Pulmonary artery endothelial cell (primary cell): Measurements from ENCODE around the gene DHRSX. TPM values are rescaled to one million over a fixed set of nuclear protein-coding genes. Genes with fewer than 3 reads are reported as not detected.
"Not testable (repeated sequence)": the region's sequence is repeated elsewhere in the genome, so short reads cannot be mapped to it uniquely, and the experiment has no call there.

Source experiments
- DNase-seq: peaks from one replicate; pipeline ENCODE4 v3.0.0-alpha.2; 2011; ENCODE audit warnings: low read depth, low spot score
- total RNA-seq: library from RNA; depleted of rRNA; stranded (reverse); fragments of >200 nt; gene quantifications from 2 replicates; pipeline ENCODE4 v1.2.3, GENCODE V29; 2014

DHRSX gene
- total RNA-seq, 1 donor from 2014 or later, result 23.7 TPM

DNA sequence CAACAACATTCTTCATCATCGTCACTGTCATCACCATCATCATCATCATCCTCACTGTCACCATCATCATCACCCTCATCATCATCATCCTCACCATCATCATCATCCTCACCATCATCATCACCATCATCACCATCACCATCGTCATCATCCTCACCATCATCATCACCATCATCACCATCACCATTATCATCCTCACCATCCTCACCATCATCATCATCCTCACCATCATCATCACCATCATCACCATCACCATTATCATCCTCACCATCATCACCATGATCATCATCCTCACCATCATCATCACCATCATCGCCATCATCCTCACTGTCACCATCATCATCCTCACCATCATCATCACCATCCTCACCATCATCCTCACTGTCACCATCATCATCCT, 18.9 kb upstream of the DHRSX start:
- not testable (repeated sequence) for DNase-seq

DNA sequence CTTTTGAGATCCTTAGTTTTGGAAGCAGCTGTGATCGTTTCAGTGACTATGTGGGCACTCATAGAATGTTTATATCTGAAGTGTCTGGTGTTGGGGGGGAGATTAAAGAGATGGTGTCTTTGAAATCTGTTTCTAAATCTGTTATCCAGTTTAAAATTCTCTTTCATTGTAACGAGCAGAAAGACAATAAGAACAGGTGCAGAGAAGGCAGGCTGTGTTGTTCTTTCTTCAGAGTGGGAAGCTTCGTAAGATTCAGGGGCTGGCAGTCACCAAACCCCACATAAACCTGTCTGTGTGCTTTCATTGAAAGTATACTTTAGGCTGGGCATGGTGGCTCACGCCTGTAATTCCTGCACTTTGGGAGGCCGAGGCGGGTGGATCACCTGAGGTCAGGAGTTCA, 16.3 kb upstream of the DHRSX start:
- no peak for DNase-seq

DNA sequence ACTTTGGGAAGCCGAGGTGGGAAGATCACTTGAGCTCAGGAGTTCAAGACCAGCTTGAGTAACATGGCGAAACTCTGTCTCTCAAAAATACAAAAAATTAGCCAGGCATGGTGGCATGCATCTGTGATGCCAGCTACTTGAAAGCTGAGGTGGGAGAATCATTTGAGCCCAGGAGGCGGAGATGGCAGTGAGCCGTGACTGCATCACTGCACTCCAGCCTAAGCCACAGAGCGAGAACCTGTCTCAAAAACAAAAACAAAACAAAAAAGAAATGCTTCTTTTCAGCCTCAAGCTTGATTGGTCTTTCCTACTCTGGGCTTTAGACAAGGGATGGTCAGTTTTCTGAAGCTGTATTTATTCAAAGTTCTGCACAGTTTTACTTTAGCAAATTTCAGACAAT, 15.8 kb upstream of the DHRSX start:
- DNase-seq, result no peak

DNA sequence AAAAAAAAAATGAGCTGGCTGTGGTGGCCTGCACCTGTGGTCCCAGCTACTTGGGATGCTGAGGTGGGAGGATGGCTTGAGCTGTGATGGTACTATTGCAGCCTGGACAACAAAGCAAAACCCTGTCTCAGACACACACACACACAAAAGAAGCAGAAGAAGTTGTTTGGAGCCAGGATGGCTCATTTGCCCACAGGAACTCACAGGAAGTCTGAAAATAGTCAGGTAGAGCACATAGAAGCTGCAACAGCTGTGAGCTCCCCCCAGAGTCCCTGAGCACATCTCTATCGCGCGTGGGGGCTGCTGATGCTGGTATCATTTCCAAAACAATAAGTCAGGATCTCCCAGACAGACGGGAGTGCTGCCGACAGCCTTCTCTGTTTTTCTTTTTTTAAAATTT, 13.4 kb upstream of the DHRSX start:
- no peak for DNase-seq

DNA sequence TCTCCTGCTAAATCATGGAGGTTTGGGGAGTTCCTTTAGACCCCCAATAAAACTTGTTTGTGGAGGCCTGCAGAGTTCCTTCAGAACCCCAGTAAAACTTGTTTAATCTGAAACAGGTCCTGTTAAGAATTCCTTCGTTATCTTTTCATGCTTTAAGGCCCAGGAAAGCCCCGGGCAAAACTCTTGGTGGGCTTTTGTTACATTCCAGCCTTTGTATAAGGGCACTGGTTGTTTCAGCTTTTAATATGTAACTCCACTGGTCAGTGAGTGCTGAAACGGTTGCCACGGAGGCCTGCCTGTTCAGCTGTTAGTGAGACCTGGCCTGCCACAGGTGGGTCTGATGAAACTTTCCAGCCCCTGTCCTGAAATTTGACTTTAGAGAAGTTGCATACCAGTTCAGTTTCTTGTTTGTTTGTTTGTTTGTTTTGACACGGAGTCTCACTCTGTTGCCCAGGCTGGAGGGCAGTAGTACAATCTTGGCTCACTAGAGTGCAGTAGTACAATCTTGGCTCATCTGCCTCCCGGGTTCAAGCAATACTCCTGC, 12.4 kb upstream of the DHRSX start:
- no peak for DNase-seq

DNA sequence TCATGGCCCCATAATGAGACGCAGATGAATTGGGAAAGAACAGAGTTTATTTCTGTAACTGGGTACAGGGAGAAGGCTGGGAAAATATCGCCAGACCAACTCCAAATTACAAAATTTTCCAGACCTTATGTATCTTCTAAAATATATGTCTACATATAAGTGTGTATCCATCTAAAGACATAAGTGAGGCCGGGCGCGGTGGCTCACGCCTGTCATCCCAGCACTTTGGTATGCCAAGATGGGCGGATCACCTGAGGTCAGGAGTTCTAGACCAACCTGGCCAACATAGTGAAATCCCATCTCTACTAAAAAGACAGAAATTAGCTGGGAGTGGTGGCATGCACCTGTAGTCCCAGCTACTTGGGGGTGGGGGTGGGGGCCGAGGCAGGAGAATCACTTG, 11.7 kb upstream of the DHRSX start:
- no peak for DNase-seq

DNA sequence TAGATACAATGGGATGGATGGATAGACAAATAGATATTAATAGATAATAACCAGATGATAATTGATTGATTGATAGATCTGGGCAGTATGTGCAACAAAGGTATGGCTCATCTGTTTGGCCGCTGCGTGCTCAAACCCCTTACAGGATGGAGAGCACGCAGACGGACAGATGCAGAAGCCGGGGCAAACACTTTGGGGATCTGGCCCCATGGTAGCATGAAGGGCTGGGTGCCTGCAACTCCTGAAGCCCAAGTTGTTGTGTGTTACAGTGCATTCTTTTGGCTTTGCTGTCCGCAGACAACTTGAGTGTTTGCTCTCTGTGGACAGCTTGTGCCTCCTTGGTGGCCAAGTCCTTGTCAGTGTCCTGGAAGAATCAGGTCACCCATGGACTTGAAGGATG, 10.6 kb upstream of the DHRSX start:
- DNase-seq, result no peak

DNA sequence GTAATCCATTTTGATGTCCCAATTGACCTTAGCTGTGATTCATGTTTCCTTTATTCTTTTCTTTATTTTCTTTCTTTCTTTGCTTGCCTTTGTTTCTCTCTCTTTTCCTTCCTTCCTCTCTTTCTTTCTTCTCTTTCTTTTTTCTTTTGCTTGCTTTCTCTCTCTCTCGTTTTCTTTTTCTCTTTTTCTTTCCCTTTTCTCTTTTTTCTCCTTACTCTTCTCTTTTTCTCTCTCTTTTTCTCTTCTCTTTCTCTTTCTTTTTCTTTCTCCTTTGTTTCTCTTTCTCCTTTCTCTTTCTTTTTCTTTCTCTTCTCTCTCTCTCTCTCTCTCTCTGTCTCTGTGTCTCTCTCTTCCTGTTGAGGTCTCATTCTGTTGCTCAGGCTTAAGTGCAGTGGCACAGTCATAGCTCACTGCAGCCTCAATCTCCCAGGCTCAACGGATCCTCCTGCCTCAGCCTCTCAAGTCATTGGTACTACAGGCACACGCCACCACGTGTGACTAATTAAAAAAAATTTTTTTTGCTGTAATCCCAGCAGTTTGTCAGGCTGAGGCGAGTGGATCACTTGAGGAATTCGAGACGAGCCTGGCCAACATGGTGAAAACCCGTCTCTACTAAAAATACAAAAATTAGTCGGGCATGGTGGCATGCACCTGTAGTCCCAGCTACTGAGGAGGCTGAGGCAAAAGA, 8.0 kb upstream of the DHRSX start:
- DNase-seq, result no peak

DNA sequence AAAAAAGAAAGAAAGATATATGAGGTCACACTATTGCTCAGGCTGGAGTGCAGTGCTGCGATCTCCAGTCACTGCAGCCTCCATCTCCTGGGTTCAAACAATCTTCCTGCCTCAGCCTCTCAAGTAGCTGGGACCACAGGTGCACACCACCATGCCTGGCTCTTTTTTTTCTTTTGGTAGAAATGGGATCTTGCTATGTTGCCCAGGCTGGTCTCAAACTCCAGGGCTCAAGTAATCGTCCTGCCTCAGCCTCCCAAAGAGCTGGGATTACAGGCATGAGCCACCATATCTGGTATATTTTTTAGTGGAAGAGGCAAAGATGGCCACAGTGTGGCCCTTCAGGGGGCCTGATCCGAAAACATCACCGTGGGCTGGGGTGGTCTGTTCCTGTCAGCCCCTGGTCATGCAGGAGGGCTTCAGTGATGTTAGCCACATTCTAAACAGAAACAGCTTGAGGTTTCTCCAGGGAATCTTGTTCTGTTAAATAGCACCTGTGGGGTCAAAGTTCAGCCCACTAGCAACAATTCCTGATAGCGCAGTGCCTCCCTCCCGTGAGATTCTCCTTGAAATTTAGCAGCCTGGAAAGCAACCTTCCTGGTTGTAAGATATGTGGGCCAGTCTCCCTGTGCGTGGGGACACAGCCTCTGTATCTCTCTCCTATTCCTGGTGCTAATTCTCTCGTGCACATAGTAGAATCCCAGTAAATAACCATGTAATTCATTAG, 7.3 kb upstream of the DHRSX start:
- no peak for DNase-seq

DNA sequence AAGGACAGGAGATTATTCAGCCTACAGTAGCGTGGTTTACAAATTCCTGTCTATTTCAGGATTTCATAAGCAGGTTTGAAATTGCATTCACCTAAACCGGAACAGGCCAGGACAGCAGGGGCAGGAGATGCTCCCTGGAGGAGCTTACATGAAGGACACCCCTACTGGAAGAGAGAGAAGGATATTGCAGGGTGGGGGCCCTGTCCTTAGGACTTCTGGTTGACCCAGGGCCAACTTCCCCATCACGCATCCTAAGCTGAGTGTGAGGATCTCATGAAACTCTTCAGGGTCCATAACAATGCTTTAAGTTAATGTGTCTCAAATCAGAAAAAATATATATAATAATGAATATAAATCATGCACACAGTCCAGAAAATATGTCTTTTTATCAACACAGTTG, 6.4 kb upstream of the DHRSX start:
- no peak for DNase-seq

DNA sequence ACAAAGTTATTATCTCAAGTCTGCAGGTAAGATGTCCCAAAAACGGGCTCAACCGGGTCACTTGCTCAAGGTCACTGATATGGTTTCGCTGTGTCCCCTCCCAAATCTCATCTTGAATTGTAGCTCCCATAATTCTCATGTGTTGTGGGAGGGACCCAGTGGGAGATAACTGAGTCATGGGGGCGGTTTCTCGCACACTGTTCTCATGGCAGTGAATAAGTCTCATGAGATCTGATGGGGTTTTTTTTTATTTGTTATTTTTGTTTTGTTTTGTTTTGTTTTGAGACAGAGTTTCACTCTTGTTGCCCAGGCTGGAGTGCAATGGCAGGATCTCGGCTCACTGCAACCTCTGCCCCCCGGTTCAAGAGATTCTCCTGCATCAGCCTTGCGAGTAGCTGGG, 4.6 kb upstream of the DHRSX start:
- DNase-seq, result not testable (repeated sequence)

DNA sequence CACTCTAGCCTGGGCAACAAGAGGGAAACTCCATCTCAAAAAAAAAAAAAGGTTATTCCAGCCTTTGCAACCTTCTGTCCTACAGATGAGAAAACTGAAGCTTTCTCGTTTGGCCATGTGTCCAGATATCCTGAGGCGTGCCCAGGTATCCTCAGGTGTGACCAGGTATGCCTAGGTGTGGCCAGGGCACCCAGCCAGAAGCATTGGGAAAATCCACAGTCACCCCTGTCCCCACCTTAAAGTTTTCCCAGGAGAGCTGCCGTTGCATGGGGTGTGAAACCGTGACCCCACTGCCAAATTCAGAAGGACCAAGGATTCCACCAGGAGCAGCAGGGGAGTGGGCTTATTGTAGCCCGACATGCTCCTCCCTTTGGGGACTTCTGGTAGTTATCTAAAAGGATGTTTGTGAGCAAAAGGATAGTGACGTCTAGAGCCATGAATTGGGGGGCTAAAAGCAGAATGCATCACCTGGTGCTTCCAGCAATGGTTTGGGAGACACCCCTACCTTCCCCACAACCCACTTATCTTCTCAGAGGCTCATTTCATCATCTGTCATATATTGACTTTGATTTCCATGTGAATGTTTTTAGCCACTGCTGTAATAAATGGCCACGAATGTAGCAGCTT, 4.0 kb upstream of the DHRSX start:
- DNase-seq, result no peak

DNA sequence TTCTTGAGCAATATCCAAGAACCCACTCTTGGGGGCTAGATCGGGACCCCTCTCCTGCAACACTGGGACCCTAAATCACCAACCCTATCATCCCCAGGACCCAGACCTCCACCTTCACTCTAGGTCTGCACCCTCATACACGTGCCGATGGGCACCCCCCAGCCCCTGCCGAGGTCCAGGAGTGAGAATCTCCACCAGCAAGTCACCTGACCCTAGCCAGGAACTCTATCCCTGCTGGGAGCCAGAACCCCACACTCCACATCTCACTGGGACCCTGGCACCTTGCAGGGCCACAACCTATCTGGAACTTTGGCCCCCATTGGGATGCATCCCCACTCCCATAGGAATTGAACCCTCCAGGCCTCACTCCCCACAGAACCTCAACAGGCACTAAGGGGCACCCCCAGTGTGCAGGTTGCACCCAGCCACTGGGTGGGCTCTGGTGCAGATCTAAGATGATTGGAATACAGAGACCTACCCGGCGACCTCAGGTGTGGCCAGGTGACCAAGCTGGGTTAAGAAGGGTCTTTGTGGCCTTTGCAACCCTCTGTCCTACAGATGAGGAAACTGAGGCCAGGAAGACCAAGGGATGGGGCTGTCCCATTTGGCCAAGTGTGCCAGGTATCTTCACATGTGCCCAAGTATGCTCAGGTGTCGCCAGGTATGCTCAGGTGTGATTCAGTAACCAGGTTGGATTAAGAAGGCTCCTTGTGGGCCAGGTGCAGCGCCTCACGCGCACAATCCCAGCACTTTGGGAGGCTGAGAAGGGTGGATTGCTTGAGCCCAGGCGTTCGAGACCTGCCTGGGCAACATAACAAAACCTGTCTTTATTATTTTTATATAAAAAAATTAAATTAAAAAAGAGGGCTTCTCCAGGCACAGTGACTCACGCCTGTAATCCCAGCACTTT, 3.1 kb upstream of the DHRSX start:
- DNase-seq, result no peak

DNA sequence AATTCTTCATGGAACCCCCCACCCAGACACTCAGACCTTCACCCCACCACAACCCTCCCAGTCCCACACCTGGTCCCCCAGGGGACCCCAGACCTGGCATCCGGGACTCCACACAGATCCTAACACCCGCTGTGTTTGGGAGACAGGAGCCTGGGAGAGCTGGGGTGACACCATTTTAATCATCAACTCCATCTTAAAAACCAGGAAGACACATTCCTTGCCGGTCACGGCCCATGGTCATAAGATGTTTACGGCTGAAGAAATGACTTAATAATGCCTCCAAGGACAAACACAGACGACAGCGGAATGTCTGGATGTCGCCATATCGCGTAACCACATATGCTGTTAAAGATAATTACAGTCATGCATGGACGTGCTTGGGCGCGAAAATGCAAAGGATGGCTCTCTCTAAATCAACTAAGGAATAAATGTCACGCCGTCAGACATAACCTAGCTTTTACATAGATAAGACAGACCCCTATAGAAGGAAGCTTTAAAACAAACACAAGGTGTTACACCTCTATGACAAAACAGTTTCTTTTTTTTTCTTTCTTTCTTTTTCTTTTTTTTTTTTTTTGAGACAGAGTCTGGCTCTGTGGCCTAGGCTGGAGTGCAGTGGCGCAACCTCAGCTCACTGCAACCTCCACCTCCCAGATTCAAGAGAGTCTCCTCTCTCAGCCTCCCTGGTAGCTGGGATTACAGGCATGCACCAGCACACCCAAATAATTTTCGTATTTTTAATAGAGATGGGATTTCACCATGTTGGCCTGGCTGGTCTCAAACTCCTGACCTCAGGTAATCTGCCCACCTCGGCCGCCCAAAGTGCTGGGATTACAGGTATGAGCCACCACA, 2.1 kb upstream of the DHRSX start:
- DNase-seq, result no peak

DNA sequence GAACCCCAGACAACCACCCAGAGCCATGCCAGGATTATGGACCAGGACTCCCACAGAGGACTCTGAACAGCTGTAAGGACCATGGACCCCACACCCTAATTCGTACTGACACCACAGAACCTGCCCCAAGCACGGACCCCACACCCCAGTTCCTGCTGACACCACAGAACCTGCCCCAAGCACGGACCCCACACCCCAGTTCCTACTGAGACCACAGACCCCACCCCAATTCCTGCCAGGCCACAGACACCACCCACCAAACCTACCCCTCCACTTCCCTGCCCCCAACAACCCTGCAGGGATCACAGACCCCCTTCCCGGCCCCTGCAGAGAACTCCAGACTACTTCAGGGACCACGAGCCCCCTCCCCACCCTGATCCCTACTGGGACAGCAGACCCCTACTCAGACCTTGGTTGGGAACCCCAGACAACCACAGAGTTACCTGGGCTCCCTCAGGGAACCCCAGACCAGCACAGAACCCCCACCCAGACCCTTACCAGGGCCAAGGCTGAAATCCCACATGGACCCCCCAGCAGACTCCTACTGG, 1.4 kb upstream of the DHRSX start:
- DNase-seq, result no peak

DNA sequence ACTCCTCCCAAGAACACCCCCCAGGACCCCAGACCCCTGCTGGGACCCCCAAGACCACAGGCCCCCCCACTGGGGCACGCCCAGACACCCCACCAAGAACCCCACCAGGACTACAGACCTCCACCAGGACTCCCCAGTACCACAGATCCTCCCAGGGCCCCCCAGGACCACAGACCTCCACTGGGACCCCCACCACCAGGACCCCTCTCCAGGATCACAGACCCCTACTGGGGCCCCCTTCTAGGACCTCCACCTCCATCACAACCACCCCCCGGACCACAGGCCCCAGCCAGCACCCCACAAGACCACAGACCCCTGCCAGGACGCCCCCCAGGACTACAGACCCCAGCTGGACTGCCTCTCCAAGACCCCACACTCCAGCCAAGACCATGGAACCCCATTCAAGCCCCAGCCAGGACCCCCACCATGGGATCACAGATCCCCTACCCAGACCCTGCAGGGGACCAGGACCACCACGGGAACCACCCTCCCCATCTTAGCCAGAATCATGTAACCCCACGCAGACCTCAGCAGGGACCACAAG, 855 bp upstream of the DHRSX start:
- no peak for DNase-seq

DNA sequence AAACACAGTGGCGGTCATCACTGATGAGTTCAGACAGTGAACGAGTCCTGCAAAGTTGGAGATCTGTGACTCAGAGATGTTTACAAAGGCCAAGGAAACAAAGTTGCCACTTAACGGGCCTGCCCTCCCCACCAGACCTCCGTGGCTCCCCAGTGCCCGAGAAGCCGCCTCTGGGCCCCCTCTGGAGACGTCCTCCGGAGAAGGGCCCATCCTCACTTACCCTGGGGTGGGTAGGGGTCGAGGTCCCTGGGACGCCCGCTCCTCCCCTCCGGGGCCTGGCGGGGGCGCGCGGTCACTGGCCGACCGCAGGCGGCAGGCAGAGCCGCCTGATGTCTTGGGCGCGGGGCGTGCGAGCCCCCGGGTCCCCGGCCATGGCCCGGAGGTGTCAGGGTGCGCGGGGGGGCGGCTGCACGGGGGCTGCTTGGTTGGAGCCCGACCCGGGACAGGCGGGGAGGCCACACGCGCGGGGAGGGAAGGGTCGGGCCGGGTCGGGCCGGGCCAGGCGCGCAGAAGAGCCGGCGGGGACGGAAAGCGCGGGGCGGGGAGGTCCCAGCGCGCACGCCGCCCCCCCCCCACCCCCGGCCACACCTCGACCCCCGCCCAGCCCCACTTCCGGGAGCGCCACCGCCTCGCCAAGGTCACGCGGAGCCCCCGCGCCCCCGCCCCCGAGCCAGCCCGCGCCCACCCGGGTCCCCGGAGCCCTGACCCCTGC, 529 bp downstream of the DHRSX start:
- no peak for DNase-seq

DNA sequence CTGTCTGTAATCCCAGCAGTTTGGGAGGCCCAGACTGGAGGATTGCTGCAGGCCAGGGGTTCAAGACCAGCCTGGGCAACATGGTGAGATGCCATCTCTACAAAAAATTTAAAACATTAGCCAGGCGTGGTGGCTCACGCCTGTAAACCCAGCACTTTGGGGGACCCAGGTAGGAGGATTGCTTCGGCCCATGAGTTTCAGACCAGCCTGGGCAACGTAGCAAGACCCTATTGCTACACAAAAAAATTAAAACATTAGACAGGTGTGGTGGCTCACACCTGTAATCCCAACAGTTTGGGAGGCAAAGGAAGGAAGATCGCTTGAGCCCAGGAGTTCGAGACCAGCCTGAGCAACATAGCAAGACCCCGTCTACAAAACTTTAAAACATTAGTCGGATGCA, 1.3 kb downstream of the DHRSX start:
- DNase-seq, result no peak

DNA sequence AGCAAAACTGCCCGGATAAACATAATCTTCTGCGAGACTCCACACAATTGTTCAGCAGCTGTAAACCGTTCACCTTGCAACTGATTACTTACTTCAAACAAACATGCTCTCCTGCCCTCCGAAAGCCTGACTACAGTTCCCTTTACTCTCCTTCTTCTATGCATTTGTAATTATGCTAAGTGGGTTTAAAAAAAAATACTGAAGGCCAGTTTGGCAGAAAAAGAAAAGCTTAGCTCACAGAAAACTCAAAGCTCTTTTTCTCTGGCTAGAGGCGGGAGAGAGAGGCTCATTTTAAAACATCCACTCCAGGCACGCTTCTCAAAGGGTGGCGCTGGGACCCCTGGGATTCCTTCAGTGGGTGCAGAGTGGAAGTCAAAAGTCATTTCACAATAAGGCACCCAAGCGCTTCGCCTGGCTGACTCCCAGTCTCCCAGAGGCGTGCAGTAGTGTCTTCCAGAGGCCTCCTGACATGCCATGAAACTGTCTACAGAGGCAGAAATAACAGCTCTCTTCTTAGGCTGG, 1.9 kb downstream of the DHRSX start:
- no peak for DNase-seq
